ENCODE data around the gene PRAMEF15.
"Not testable (repeated sequence)": the region's sequence is repeated elsewhere in the genome, so short reads cannot be mapped to it uniquely, and the experiment has no call there.

Gene PRAMEF15

GRCh38 chr1:13315281-13315680 is at the start of gene PRAMEF15:
PRAMEF15 (plus strand) TSS chr1:13315581; CDS start chr1:13318408, 2,827 bp downstream.
- not testable (repeated sequence) for DNase-seq

- DNase-seq = peak in 1 of 2 donors; percentile 0
Measured at GRCh38 chr1:13277016-13277415, 38.4 kb upstream of the PRAMEF15 start.

- DNase-seq = not testable (repeated sequence)
Measured at GRCh38 chr1:13279617-13280016, 35.8 kb upstream of the PRAMEF15 start.

GRCh38 chr1:13285037-13285436 is 30.3 kb upstream of the PRAMEF15 start, which contains the start of gene PRAMEF8:
PRAMEF8 (minus strand) TSS chr1:13285137; CDS start chr1:13284091, 1,046 bp downstream.
- DNase-seq = not testable (repeated sequence)

- not testable (repeated sequence) for DNase-seq
Measured at GRCh38 chr1:13289030-13289429, 26.4 kb upstream of the PRAMEF15 start.

GRCh38 chr1:13297216-13297931 is 18.0 kb upstream of the PRAMEF15 start:
- DNase-seq = not testable (repeated sequence)

- DNase-seq = not testable (repeated sequence)
Measured at GRCh38 chr1:13298699-13299098, 16.7 kb upstream of the PRAMEF15 start.

GRCh38 chr1:13302197-13302596 is 13.2 kb upstream of the PRAMEF15 start:
- DNase-seq = not testable (repeated sequence)

- not testable (repeated sequence) for DNase-seq
Measured at GRCh38 chr1:13303239-13303638, 12.1 kb upstream of the PRAMEF15 start, which contains the start of gene PRAMEF33. PRAMEF33 (plus strand) TSS chr1:13303539; CDS start chr1:13305955, 2,416 bp downstream.

GRCh38 chr1:13342496-13342895 is 27.1 kb downstream of the PRAMEF15 start:
- DNase-seq = not testable (repeated sequence)

- DNase-seq = not testable (repeated sequence)
Measured at GRCh38 chr1:13347034-13347433, 31.7 kb downstream of the PRAMEF15 start, which contains the start of gene PRAMEF14. PRAMEF14 (minus strand) TSS chr1:13347134; CDS start chr1:13345314, 1,820 bp downstream.

- DNase-seq = not testable (repeated sequence)
Measured at GRCh38 chr1:13353476-13353875, 38.1 kb downstream of the PRAMEF15 start.

GRCh38 chr1:13354475-13354874 is 39.1 kb downstream of the PRAMEF15 start:
- DNase-seq = not testable (repeated sequence)

- DNase-seq = peak; percentile 29 to 74
Measured at GRCh38 chr1:13356774-13357173, 41.4 kb downstream of the PRAMEF15 start.

GRCh38 chr1:13362364-13362763 is 47.0 kb downstream of the PRAMEF15 start:
- not testable (repeated sequence) for DNase-seq

GRCh38 chr1:13364928-13365327 is 49.5 kb downstream of the PRAMEF15 start:
- not testable (repeated sequence) for DNase-seq

GRCh38 chr1:13366536-13366935 is 51.2 kb downstream of the PRAMEF15 start:
- not testable (repeated sequence) for DNase-seq

GRCh38 chr1:13368544-13368943 is 53.2 kb downstream of the PRAMEF15 start:
- DNase-seq = peak; percentile 1 to 59

All from inflammatory macrophage treated with lipopolysaccharide for 1 hour (primary cell).